Upper lobe of left lung (tissue), 6 donors: Measurements from ENCODE around the gene TIPARP. TPM values are rescaled to one million over a fixed set of nuclear protein-coding genes. Genes with fewer than 3 reads are reported as not detected.

Experiments
- ATAC-seq, 2 donors: fragments of 200-7000 bp; cut with Tn5 transposase; one replicate each; pipeline ENCODE4 v1.9.1; 2022; ENCODE audit warnings: mild to moderate bottlenecking in 2 of 2, moderate library complexity in 2 of 2; ENCODE audit not compliant: low FRiP score in 2 of 2
- DNase-seq, 2 donors: peaks; one replicate each; pipeline ENCODE4 v3.0.0-alpha.2; 2019 to 2020
- H3K27ac ChIP-seq, 4 donors: fragments of 200-600 bp; sonication (generic); one replicate each; pipeline ENCODE4 v1.5.1; 2016 to 2019
- H3K27me3 ChIP-seq, 4 donors: fragments of 200-600 bp; sonication (generic); one replicate each; pipeline ENCODE4 v1.5.1; 2017 to 2019
- H3K36me3 ChIP-seq, 4 donors: fragments of 200-600 bp; sonication (generic); one replicate each; pipeline ENCODE4 v1.5.1; 2016 to 2019
- H3K4me1 ChIP-seq, 4 donors: fragments of 200-600 bp; sonication (generic); one replicate each; pipeline ENCODE4 v1.5.1; 2018 to 2019
- H3K4me3 ChIP-seq, 4 donors: fragments of 200-600 bp; sonication (generic); one replicate each; pipeline ENCODE4 v1.5.1; 2017 to 2019; ENCODE audit warnings: mild to moderate bottlenecking in 2 of 4, moderate library complexity in 1 of 4
- H3K9me3 ChIP-seq, 4 donors: fragments of 200-600 bp; sonication (generic); one replicate each; pipeline ENCODE4 v1.5.1; 2018 to 2019
- CTCF ChIP-seq, 6 experiments: fragments of 450-650 bp in 4 of 6; fragments of 200-600 bp in 2 of 6; sonication (generic) in 2 of 6; IDR thresholded peaks; one replicate each; pipeline ENCODE4 v1.5.1; 2016 to 2019; ENCODE audit warnings: antibody characterized with exemption in 6 of 6
- EP300 ChIP-seq, 4 donors: sonication (generic); formaldehyde crosslinking; IDR thresholded peaks; one replicate each; pipeline ENCODE4 v1.5.1; 2017; ENCODE audit warnings: antibody characterized with exemption in 4 of 4, control low read depth in 2 of 4
- POLR2A ChIP-seq, 4 donors: fragments of 450-650 bp; IDR thresholded peaks; one replicate each; pipeline ENCODE4 v1.5.1; 2016 to 2017; ENCODE audit warnings: antibody characterized with exemption in 4 of 4, mild to moderate bottlenecking in 2 of 4
- POLR2AphosphoS5 ChIP-seq, 2 donors: sonication (generic); formaldehyde crosslinking; IDR thresholded peaks; one replicate each; pipeline ENCODE4 v1.5.1; 2017; ENCODE audit warnings: antibody characterized with exemption in 2 of 2
- WGBS, 2 donors: methylation state at CpG; one replicate each; pipeline ENCODE4 v1.1.5; 2017 to 2018; 5-methylcytosine and 5-hydroxymethylcytosine counted together
- total RNA-seq, 6 donors: library from RNA; depleted of rRNA in 4 of 6; stranded (reverse); fragments of >200 nt in 4 of 6; gene quantifications; one replicate each; pipeline versions ENCODE4 v1.1.0 to v1.2.1, GENCODE V29; 2016 to 2021
- donor health status: DM: no; HTN: no; CAD: no; lungs with moderate emphysema.
- donor health status: DM: no; HTN: yes; CAD: no; lungs with severe emphysema.

Gene TIPARP
- total RNA-seq, 6 donors from 2014 or later: 21.5 to 84.7 (median 50.6) TPM

- Histone ChIP-seq H3K36me3 (no peaks in the 10 kb centered on the region), H3K27ac (no peak overlapping the region), H3K4me1 (no peaks in the 10 kb centered on the region), H3K9me3 (no peaks in the 10 kb centered on the region), H3K4me3 (no peak overlapping the region), H3K27me3 (no peaks in the 10 kb centered on the region)
- TF ChIP-seq POLR2A (IDR thresholded peaks at IDR 0.05) (no peak), EP300 (IDR thresholded peaks at IDR 0.05) (no peak), CTCF (IDR thresholded peaks at IDR 0.05) (no peak), POLR2AphosphoS5 (IDR thresholded peaks at IDR 0.05) (no peak)
- DNase-seq: no peak
- ATAC-seq: no peak
These were observed 68.0 kb downstream of the TIPARP start for GRCh38 chr3:156742401-156742800.

- ATAC-seq: no peak
- H3K36me3 ChIP-seq: no peaks in the 10 kb centered on the region
- no peaks in the 10 kb centered on the region for H3K4me1 ChIP-seq
- H3K9me3 ChIP-seq: no peaks in the 10 kb centered on the region
- TF ChIP-seq POLR2A (IDR thresholded peaks at IDR 0.05) (no peak), POLR2AphosphoS5 (IDR thresholded peaks at IDR 0.05) (no peak), EP300 (IDR thresholded peaks at IDR 0.05) (no peak), CTCF (IDR thresholded peaks at IDR 0.05) (no peak)
- H3K27me3 ChIP-seq: no peaks in the 10 kb centered on the region
- DNase-seq: no peak
- no peak overlapping the region for H3K27ac ChIP-seq
- 67 to 73% methylated on average over 5 of the region's 5 CpGs for WGBS, 2 donors
- H3K4me3 ChIP-seq: no peak overlapping the region
These were observed 69.5 kb downstream of the TIPARP start for GRCh38 chr3:156743859-156744258.

GRCh38 chr3:156744631-156745030 is 70.2 kb downstream of the TIPARP start:
- Histone ChIP-seq H3K27me3 (no peaks in the 10 kb centered on the region), H3K9me3 (no peaks in the 10 kb centered on the region), H3K27ac (no peak overlapping the region), H3K36me3 (no peaks in the 10 kb centered on the region), H3K4me1 (no peaks in the 10 kb centered on the region), H3K4me3 (no peak overlapping the region)
- 81 to 89% methylated on average over 7 of the region's 7 CpGs for WGBS, 2 donors
- DNase-seq (no peak), ATAC-seq (no peak)
- TF ChIP-seq EP300 (IDR thresholded peaks at IDR 0.05) (no peak), POLR2AphosphoS5 (IDR thresholded peaks at IDR 0.05) (no peak), CTCF (IDR thresholded peaks at IDR 0.05) (no peak), POLR2A (IDR thresholded peaks at IDR 0.05) (no peak)

GRCh38 chr3:156745766-156746165 is 71.4 kb downstream of the TIPARP start:
- H3K36me3 ChIP-seq: no peaks in the 10 kb centered on the region
- no peaks in the 10 kb centered on the region for H3K9me3 ChIP-seq
- no peak overlapping the region for H3K27ac ChIP-seq
- 83 to 86% methylated on average over 1 of the region's 1 CpG for WGBS, 2 donors
- ATAC-seq (no peak), DNase-seq (no peak)
- H3K4me1 ChIP-seq: peaks cover 0 to 6% (median 5%) of the 10 kb centered on the region in 4 donors
- TF ChIP-seq POLR2A (IDR thresholded peaks at IDR 0.05) (no peak), POLR2AphosphoS5 (IDR thresholded peaks at IDR 0.05) (no peak), EP300 (IDR thresholded peaks at IDR 0.05) (no peak), CTCF (IDR thresholded peaks at IDR 0.05) (no peak)
- no peaks in the 10 kb centered on the region for H3K27me3 ChIP-seq
- H3K4me3 ChIP-seq: no peak overlapping the region

DNA sequence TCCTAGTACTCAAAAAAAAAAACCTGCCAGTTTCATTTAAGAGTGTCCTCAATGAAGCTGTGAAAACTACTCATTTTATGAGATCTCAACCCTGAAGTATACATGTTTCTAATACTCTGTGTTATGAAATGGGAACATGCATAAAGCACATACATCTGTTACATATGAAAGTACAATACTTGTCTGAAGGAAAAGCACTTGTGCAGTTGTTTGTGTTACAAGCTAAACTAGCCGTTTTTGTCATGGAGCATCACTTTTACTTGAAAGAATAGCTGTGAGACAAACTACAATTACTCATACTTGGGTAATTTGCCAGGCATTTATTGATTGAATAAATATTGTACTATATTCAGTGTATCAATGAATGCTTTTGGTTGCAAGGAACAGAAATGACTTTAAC is 72.7 kb downstream of the TIPARP start:
- H3K9me3 ChIP-seq: no peaks in the 10 kb centered on the region
- ATAC-seq (no peak), DNase-seq (no peak)
- H3K36me3 ChIP-seq: no peaks in the 10 kb centered on the region
- no peak overlapping the region for H3K4me3 ChIP-seq
- no peak overlapping the region for H3K27ac ChIP-seq
- H3K4me1 ChIP-seq: peaks cover 0 to 11% (median 7%) of the 10 kb centered on the region in 4 donors
- no peaks in the 10 kb centered on the region for H3K27me3 ChIP-seq
- 75 to 80% methylated on average over 1 of the region's 1 CpG for WGBS, 2 donors
- TF ChIP-seq EP300 (IDR thresholded peaks at IDR 0.05) (no peak), POLR2AphosphoS5 (IDR thresholded peaks at IDR 0.05) (no peak), CTCF (IDR thresholded peaks at IDR 0.05) (no peak), POLR2A (IDR thresholded peaks at IDR 0.05) (no peak)
